ENCODE results near the gene ERI3. TPM values are rescaled to one million over a fixed set of nuclear protein-coding genes. Genes with fewer than 3 reads are reported as not detected.

Gene ERI3
- total and polyA plus RNA-seq, 10 of the 15 experiments (the other 5 are each of a cell fraction or from before 2014, with no cell fraction given), result 20.6 to 90.4 (median 41.2) TPM

DNA sequence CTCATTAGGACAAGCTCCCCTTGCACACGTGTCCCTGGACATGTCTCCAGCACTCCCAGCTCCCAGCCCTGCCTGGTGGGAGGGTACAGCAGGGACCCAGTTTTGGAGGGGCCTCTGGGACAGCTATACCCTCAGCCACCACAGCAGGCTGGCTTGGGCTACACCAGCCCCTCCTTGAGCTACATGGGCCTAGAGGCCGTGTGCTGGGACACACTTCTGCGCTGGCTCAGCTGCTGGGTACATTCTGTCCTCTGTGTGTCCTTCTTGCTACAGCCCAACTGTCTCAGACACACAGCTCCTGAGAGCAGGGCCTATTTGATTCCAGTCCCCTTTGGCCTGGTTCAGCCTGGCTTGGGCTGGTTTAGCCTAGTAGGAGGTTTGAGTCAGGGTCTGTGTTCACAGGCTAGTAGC, 115.1 kb downstream of the ERI3 start:
- H3K9ac ChIP-seq (ENCODE audit: control insufficient read depth, insufficient read depth, low read length), result no peak overlapping the region
- intact Hi-C loops (cut with micrococcal nuclease; ENCODE audit: unreplicated experiment), result no loop called here
- BruUV-seq (replicated peaks), result no TSS peak

More for the DNA sequence above, 115.1 kb downstream of the ERI3 start:
- Histone ChIP-seq H3K4me1 (ENCODE audit: control insufficient read depth, insufficient read depth, low read length) (no peaks in the 10 kb centered on the region), H3K27me3 (replicated peaks in 1 of 2; ENCODE audit: control insufficient read depth in 2 of 2, insufficient read depth in 2 of 2, low read length in 1 of 2) (no peaks in the 10 kb centered on the region), H3K27ac (ENCODE audit: control insufficient read depth, insufficient read depth) (no peak overlapping the region), H3K79me2 (ENCODE audit: control insufficient read depth, insufficient read depth, low read length) (no peaks in the 10 kb centered on the region), H3K9me3 (replicated peaks; ENCODE audit: control insufficient read depth, insufficient read depth, low read length) (no peaks in the 10 kb centered on the region), H2AFZ (ENCODE audit: control insufficient read depth, low read depth, low read length) (no peak overlapping the region), H3K4me2 (ENCODE audit: control insufficient read depth, insufficient read depth) (no peak overlapping the region), H3K4me3 (no peak overlapping the region), H3K36me3 (ENCODE audit: control insufficient read depth in 2 of 2, insufficient read depth in 2 of 2, low read length in 1 of 2) (peaks cover 0 to 3% of the 10 kb centered on the region in 2 experiments; a peak in 2 of 4 replicates), H4K20me1 (ENCODE audit: control insufficient read depth, insufficient read depth) (no peaks in the 10 kb centered on the region)
- ChIA-PET POLR2A (no interaction called here), CTCF (no interaction called here), SMC1A (ENCODE audit: uncharacterized antibody, unreplicated experiment) (interaction anchor here (0.5 to 2.5 kb wide), 2 partner anchors 22 to 91 kb away, joined by 4 to 6 read pairs; no protein-coding TSS in a partner anchor), RAD21 (ENCODE audit: unreplicated experiment) (interaction anchor here (1.5 kb wide), 1 partner anchor 76 kb away, joined by 3 read pairs; no protein-coding TSS in a partner anchor)
- no peak for TF ChIP-seq KAT2A (conservative IDR thresholded peaks at IDR 0.05; ENCODE audit: control insufficient read depth, low read depth, low read length)
- TF ChIP-seq RB1 (IDR thresholded peaks at IDR 0.05; ENCODE audit: borderline replicate concordance), result no peak
- TF ChIP-seq STAT3 (IDR thresholded peaks at IDR 0.05; ENCODE audit: low read depth, low read length), result no peak
- no peak for TF ChIP-seq POLR2A (IDR thresholded peaks at IDR 0.05; ENCODE audit: low read depth, low read length)
- TF ChIP-seq, protein P1, sequence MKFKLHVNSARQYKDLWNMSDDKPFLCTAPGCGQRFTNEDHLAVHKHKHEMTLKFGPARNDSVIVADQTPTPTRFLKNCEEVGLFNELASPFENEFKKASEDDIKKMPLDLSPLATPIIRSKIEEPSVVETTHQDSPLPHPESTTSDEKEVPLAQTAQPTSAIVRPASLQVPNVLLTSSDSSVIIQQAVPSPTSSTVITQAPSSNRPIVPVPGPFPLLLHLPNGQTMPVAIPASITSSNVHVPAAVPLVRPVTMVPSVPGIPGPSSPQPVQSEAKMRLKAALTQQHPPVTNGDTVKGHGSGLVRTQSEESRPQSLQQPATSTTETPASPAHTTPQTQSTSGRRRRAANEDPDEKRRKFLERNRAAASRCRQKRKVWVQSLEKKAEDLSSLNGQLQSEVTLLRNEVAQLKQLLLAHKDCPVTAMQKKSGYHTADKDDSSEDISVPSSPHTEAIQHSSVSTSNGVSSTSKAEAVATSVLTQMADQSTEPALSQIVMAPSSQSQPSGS (IDR thresholded peaks at IDR 0.05; ENCODE audit: low read length), result no peak
- TF ChIP-seq, protein P2, sequence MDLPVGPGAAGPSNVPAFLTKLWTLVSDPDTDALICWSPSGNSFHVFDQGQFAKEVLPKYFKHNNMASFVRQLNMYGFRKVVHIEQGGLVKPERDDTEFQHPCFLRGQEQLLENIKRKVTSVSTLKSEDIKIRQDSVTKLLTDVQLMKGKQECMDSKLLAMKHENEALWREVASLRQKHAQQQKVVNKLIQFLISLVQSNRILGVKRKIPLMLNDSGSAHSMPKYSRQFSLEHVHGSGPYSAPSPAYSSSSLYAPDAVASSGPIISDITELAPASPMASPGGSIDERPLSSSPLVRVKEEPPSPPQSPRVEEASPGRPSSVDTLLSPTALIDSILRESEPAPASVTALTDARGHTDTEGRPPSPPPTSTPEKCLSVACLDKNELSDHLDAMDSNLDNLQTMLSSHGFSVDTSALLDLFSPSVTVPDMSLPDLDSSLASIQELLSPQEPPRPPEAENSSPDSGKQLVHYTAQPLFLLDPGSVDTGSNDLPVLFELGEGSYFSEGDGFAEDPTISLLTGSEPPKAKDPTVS (IDR thresholded peaks at IDR 0.05; ENCODE audit: low read depth, low read length), result no peak
- TF ChIP-seq ZSCAN29 (IDR thresholded peaks at IDR 0.05), result no peak
- TF ChIP-seq, protein P3, sequence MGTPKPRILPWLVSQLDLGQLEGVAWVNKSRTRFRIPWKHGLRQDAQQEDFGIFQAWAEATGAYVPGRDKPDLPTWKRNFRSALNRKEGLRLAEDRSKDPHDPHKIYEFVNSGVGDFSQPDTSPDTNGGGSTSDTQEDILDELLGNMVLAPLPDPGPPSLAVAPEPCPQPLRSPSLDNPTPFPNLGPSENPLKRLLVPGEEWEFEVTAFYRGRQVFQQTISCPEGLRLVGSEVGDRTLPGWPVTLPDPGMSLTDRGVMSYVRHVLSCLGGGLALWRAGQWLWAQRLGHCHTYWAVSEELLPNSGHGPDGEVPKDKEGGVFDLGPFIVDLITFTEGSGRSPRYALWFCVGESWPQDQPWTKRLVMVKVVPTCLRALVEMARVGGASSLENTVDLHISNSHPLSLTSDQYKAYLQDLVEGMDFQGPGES (IDR thresholded peaks at IDR 0.05), result no peak
- TF ChIP-seq SIN3A (IDR thresholded peaks at IDR 0.05; ENCODE audit: low read depth, low read length), result no peak
- WGBS (ENCODE audit: insufficient coverage, insufficient replicate concordance, low lambda C conversion rate, missing lambda C conversion rate), result 97% methylated on average over 3 of the region's 3 CpGs
- in situ Hi-C loops (cut with MboI), result no loop called here
- no peak for FAIRE-seq
- DNase-seq (ENCODE audit: low read depth, low spot score), result no peak
- ATAC-seq, result no peak

Measured in GM12878 (cell line).